SH-SY5Y (cell line): ENCODE results near the gene SLC9A4.

Source experiments
- GATA2 ChIP-seq: IDR thresholded peaks from 2 replicates; pipeline ENCODE4 v1.6.1; 2011; ENCODE audit warnings: mild to moderate bottlenecking, low read depth, low read length
- GATA3 ChIP-seq: IDR thresholded peaks from 2 replicates; pipeline ENCODE4 v1.6.1; 2011; ENCODE audit warnings: low read depth, mild to moderate bottlenecking, low read length, moderate library complexity

- TF ChIP-seq GATA2 (no peak), GATA3 (no peak)
Measured at GRCh38 chr2:102514061-102514785, 41.2 kb downstream of the SLC9A4 start.
